ENCODE data around the gene CCDC159.

The CCDC159 gene

DNA sequence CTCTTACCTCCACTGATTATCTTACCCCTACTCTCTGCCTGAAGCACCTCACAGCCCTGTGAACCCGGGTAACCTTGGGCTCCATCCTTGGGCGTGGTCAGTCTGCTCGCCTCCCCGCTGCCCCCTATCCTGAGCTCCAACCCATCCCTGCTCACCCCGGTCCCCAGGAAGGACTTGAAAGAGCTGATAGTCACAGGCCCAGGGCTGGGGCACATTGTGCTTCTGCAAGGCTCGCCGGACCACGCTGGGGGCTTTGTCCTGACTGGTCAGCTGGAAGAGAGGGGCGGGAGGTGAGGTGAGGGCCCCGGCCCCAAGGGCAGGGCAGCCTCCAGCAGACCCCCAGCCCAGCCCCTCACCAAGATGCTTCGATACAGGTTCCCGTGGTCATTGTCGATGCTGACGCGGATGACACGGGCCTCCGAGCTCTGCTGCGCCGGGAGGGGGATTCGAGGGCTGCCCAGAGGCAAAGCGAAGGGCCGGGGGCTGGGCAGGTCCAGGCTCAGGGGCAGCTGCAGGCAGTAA lies 50.8 kb downstream of the CCDC159 start:
- DNase-seq = no peak

DNA sequence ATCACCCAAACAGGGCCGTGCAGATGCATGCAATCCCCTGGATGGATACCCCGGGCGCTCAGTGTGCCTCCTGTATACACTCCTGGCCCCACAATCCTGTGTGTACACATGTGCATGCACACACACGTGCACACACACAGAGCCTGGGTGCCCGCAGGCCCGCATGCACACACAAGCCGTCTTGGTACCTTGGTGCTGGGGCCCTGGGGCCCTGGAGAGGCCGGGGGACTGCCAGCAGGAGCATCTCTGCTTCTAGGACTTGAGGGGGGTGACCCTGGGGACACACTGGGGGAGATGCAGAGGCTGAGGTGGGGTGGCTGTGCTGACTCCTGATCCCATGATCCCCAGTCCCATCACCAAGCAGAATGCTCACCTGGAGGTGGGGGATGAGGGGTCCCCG lies 53.3 kb downstream of the CCDC159 start:
- no peak for DNase-seq

DNA sequence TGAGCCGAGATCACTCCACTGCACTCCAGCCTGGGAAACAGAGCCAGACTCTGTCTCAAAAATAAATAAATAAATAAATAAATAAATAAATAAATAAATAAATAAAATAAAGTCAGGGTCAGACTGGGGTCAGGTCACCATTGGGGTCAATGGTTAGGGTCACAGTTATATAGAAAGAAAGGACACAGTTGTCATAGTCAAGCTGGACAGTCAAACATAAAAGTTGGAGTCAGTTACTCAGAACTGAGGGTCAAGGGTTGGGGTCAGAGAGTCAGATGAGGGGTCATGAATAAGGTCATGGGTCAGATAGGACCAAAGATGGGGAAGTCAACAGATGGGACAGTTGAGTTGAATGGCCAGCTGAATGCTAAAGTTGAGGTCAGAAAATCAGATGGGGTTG lies 54.5 kb downstream of the CCDC159 start:
- no peak for DNase-seq

DNA sequence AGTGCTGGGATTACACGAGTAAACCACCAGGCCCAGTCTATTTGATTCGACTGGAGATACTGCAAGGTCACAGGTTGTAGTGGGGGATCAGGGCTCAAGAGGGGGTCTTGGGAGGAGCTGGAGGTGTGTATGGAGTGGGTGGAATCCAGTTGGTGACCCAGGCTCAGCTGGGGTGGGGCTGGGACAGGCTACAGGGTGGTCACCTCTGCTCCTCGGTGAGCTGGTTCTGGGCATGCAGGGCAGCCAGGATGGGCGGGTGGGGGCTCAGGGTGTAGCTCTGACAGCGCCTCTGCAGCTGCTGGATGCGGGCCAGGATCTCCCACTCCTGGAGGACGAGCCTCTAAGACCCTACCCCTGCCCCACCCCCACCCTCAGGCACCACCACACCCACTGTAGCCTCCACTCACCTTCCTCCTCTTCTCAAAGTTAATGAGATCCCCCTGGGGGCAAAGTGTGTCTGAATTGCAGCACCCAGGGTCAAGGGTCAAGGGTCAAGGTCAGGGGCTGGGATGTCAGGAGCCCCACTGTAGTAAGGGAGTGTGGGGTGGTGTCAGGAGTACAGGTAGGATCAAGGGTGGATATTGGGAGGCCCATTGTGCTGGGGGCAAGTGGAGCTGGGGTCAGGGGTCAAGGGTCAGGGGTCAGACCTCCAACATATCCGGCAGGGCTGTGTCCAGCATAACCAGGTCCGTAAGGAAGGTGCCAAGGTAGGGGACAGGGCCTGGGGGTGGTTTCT lies 55.7 kb downstream of the CCDC159 start:
- DNase-seq = no peak

Data from NCI-H2081 treated with DMSO at 0.1 percent for 48 hours (cell line).